NCI-H128 (cell line): Measurements from ENCODE around the gene DEGS2.
"Not testable (repeated sequence)": the region's sequence is repeated elsewhere in the genome, so short reads cannot be mapped to it uniquely, and the experiment has no call there.

ENCODE experiments used
- DNase-seq: peaks from one replicate; lab custom pipeline; 2025; ENCODE audit not compliant: unreplicated experiment; lab: John Stamatoyannopoulos, UW

The DEGS2 gene

GRCh38 chr14:100180671-100181070, 21.2 kb upstream of the DEGS2 start:
- not testable (repeated sequence) for DNase-seq

GRCh38 chr14:100178691-100179090, 19.2 kb upstream of the DEGS2 start:
- DNase-seq = no peak

GRCh38 chr14:100176811-100177327, 17.4 kb upstream of the DEGS2 start:
- DNase-seq = no peak

GRCh38 chr14:100173353-100173752, 13.9 kb upstream of the DEGS2 start:
- DNase-seq = no peak

GRCh38 chr14:100172811-100173210, 13.4 kb upstream of the DEGS2 start:
- no peak for DNase-seq

- no peak for DNase-seq
Measured at GRCh38 chr14:100170880-100171279, 11.4 kb upstream of the DEGS2 start.

GRCh38 chr14:100168506-100168905, 9.1 kb upstream of the DEGS2 start:
- DNase-seq = no peak

GRCh38 chr14:100165831-100166440, 6.5 kb upstream of the DEGS2 start:
- DNase-seq = no peak

GRCh38 chr14:100165376-100165775, 5.9 kb upstream of the DEGS2 start:
- DNase-seq = no peak

- DNase-seq = no peak
Measured at GRCh38 chr14:100160534-100160916, 1.1 kb upstream of the DEGS2 start.

GRCh38 chr14:100159865-100160533, 554 bp upstream of the DEGS2 start:
- DNase-seq = no peak

- no peak for DNase-seq
Measured at GRCh38 chr14:100158566-100159093, 815 bp downstream of the DEGS2 start.

- DNase-seq = not testable (repeated sequence)
Measured at GRCh38 chr14:100157548-100158232, 1.8 kb downstream of the DEGS2 start.

- no peak for DNase-seq
Measured at GRCh38 chr14:100156776-100157175, 2.7 kb downstream of the DEGS2 start.

- no peak for DNase-seq
Measured at GRCh38 chr14:100155756-100156616, 3.5 kb downstream of the DEGS2 start.

GRCh38 chr14:100155049-100155621, 4.3 kb downstream of the DEGS2 start:
- DNase-seq = no peak

GRCh38 chr14:100153560-100153959, 5.9 kb downstream of the DEGS2 start:
- no peak for DNase-seq

- no peak for DNase-seq
Measured at GRCh38 chr14:100152091-100152490, 7.4 kb downstream of the DEGS2 start.

GRCh38 chr14:100150932-100151587, 8.4 kb downstream of the DEGS2 start:
- DNase-seq = no peak
